NCI-H2107 treated with DMSO at 0.1 percent for 48 hours (cell line): ENCODE measurements around the gene IDUA.
"Not testable (repeated sequence)": the region's sequence is repeated elsewhere in the genome, so short reads cannot be mapped to it uniquely, and the experiment has no call there.

Source experiments
- DNase-seq: peaks from one replicate; lab custom pipeline; 2025; ENCODE audit not compliant: unreplicated experiment; lab: John Stamatoyannopoulos, UW

Gene IDUA

DNA sequence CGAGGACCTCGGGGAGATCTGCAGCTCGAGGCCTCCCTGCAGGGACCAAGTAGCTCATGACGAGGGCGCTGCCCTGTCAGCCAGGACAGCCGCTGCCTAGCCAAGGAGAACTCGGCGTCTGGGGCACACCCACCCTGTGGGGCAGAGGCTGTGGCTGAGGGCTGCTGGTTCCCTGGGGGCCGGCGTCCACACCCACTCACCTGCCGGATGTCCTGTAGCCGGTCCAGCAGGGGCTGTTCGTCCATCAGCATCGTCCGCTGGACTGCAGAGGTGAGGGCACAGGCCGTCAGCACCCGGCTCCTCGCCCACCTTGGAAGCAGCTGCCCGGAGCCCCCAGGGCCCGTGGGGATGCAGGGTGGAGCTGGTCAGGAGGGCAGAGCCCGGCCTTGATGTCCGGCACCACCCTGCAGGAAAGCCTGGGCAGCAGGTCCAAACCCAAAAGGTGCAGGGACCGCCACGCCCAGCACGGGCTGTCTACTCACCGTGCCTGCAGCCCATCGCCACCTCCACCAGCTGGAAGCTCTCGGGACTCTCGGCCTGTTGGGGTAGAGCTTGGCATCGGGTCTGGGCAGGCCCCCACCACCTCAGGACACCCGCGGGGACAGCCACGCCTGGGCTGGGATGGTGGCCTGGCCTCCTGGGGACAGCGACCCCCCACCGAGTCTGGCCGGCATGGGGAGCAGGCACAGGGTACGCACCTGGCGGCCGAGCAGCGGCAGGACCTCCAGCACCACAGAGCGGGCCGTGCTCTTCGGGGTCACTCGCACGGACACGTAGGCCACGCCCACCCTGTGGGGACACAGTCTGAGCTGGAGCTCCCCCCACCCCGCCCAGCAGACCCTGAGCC lies 20.4 kb upstream of the IDUA start:
- no peak for DNase-seq

DNA sequence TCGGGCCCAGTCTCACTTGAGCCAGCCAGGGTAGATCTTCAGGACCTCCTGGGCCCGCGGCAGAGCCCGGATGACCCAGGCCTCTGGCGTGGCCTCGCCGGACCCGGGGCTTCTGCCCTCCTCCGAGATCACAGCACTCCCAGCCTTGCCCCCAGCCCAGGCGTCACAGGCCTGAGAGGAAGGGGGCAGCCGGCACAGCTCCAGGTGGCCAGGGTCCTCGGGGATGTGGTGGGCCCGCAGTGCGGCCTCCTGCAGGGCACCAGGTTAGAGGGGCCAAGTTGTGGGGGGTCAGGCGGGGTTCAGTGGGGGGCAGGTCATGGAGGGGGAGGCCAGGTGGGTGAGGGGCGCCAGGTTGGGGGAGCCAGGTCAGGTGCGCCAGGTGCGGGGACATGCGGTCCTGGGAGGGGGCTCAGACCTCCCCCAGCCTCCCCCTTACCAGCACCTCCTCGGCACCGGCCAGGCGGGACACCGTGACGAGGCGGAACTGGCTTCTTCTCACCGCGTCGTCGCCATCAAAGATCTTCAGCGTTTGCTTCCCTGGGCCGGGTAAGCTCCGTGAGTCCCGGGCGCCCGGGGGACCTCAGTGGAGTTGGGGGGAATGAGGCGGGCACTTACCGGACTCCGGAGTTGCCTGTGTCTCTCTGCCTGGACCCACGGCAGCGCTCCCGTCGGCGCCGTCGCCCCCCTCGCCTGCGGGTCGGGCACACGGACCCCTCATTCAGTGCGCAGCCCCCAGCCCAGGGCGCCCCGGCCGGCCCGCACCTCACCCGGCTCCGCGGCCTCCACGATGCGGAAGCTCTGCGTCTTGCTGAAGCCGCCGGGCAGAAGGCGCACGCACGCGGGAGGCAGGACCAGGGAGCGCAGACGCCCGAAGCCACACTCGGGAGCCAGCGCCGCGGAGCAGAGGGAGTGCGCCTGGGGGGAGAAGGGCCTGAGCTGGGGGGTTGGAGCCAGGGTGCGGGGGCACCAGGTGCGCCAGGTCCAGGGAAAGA lies 19.4 kb upstream of the IDUA start:
- no peak for DNase-seq

DNA sequence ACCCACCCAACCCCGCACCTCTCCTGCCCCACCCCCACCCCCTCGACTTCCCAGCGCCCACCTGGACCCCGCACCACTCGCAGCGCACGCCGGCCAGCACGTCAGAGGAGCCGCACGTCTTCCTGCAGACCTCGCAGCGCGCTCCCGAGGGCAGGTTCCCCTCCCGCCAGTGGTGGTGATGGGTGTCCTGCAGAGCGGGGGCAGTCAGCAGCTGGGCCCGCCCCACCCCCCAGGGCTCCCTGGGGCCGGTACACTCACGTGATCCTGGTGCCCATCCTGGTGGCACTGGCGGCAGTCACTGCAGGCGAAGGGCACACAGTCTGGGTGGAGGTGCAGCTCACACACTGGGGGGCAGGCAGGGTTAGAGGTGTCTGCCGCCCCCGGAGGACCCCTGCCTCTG lies 18.6 kb upstream of the IDUA start:
- DNase-seq = no peak

DNA sequence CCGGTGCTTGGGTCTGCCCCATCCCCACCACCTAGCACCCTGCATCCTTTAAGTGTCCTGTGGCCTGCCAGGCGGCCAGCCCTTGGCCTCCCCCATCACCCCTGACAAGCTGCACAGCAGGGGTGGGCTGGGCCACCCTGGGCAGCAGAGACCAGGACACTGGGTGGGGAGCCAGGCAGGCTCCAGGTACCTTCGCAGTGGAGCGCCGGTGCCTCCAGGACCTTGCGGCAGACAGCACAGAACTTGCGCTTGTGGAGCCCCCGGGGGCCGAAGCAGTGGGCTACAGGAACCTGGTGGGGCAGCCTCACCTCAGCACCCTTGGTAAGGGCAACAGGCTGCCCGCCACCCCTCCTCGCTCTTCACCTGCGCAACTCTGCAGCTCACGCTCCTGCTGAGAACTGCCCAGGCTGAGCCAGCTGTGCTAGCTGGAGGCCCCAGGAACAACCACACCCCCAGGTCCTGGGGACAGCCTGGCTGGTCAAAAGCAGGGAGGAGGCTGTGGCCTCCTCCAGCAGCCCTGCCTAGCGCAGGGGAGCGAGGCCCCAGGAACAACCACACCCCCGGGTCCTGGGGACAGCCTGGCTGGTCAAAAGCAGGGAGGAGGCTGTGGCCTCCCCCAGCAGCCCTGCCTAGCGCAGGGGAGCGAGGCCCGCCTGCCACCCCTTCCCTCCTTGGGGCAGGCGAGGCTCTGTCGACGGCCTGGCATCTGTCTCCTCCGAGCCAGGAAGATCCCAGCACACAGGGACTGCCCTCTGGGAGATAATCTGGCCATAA lies 18.0 kb upstream of the IDUA start:
- no peak for DNase-seq

DNA sequence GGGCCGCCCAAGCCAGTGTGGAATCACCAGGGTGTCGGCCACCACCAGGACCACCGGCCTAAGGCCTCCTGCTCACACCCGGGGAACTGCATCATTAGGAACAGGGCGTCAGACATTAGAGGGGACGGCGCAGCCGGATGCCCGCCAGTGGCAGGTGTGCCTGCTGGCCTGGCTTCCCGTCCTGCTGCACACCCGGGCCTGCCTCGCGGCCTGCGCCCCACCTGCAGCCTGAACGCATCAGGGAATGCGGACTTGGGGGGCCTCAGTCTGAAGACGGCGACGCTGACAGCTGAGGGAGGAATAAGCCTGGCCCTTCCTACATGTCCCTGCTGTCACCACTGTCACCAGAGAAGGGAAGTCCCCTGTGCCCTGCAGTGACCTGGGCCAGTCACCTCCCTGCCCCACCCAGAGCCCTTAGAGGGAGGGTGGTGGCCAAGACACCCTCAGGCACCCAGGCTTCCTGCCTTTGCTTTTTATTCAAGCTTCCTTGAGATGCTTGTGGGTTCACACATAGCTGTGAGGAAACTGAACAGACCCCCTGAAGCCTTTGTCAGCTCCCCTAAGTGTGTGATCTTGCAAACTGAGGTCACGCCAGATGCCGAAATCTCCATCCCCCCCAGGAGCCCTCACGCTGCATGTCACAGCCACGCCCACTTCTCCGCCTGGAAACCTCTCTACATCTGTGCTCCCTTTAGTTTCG lies 16.6 kb upstream of the IDUA start:
- no peak for DNase-seq

DNA sequence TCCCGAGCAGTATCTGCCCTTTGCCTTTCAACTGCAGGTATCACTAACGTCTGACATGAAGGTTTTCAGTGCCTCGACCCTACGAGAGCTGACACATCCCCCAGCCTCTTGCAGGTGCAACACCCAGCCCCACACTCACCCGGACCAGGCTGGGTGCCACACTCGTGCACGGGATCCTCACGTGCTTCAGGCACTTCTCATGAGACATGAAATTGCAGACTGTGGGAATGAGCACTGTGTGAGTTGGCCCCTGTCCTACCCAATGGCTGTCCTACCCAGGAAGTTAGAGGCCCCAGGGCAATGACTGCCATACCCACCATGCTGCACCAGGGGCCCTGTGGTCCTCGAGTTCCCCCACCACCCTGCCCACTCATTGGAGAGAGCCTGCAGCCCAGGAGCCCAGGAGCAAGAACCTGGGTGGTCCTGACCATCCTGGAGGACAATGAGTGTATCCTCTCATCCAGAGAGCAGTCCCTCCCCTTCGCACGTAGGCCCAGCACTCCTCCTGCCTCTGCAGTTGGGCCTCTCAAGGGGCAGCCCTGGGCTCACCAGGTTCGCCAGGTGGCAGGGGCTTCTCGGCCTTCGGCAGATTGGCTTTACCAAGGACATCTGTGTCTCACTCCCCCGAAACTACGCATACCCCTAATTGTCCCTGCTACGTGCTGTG lies 15.9 kb upstream of the IDUA start:
- no peak for DNase-seq

DNA sequence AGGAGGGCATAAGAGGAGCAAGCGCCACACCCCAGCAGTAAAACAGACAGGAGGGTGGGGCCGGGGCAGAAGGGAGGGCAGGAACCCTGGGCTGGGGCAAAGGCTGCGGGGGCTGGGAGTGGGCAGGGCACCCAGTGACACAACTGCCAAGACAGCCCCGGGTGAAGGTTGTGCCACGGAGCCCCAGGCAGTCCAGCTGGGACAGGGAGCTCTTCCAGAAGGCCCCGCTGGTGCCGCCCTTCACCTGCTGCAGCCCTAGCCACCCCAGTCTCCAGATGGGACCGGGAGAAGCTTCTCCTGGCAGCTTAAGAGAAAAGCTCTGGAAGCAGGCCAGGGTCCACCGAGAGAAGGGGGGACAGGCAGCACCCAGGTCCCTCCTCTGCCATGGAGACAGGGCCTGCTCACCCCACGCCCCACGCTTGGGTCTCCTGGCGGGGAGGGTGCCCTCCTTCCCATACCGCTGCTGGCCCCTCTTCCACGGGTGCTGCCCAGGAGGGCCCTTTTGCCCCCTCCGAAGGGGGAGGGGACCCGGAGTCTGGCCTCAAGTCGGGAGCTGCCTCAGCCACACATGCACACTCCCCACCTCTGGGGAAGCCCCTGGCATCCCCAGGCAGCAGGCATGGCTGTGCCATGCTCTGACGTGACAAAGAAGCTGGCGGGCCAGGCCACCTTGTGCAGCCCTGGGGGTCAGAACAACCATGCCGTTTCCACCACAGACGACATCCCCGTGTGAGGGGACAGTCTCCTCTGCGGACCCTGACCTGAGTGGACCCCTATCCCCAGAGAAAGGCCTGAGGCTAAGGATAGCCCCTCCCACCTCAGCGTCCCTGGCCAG lies 15.0 kb upstream of the IDUA start:
- no peak for DNase-seq

DNA sequence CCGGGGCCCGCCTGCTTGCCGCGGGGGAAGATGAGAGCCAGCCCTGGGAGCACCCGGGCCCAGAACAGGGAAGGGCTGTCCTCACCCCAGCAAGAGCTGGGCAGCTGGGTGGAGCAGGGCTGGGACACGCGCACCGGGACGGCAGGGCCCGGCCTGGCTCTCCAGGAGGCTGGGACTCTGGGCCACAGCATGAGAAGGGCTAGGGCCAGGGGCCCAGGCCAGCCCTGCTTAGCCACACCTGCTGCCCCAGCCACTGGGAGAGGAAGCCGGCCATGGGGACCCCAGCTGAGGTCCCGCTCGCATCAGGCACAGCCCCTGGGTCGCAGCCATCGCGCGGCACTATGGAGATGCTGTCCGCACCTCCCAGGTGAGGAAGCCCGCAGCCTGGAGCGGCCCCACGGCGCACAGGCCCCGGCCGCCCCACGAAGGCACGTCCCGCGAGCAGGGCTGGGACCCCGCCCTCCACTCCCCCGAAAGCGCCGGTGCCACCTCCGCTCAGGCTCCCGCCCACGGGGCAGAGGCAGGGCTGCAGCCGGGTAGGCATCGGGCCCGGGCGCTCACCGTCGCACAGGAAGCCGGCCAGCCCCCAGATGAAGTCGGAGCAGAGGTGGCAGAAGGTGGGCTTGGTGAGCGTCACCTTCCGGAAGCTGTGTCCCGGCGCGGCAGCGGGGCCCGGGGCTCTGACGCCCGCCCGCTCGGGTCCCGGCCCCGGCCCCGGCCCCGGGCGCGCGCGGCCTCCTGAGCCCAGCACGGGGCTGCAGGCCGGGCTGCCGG lies 14.0 kb upstream of the IDUA start:
- no peak for DNase-seq

DNA sequence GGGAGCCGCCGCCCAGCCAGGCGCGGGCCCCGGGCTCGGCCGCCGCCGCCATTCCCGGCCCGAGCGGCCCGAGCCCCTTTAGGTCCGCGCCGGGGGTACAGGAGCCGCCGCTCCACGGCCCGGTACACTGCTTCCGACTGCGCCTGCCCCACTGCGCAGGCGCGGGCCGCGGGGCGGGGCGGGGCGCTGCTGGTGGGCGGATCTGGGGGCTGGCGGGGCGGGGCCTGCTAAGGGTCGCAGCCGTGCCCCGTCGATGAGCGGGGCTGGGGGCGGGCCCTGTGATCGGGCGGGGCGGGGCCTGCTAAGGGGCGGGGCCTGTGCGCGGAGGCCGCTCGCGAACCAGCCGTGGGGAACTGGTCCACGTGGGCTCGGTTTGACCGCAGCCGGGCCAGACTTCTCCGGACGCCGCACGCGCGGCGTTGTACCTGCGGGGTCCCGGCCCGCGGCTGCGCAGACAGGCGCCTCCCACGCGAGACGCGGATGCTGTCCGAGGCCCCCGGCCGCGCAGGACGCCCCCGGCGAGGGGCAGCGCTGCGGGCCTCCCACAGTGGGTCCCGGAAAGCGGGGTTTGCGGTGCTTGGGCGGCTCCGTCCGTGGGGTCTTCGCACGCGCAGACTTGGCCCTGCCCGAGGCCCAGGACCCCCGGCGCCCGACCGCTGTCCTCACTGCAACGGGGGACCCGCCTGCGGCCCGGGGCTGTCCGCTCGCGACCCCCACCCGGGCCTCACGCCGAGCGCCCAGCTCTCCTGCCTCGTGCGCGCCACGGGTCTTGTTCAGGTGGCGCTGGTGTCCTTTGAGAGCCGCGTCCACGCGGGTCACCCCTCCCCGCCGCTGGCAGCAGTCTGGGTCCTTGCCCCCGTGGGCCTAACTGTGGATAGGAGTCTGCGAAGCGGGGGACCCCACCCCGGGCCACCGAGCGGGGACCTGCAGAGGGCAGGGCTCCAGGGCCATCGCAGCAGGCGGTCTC lies 13.1 kb upstream of the IDUA start, which contains the start of gene DGKQ:
TSS of gene DGKQ (minus strand) at position 139 of the 967 bp plus-strand sequence. CDS start at position 52, 87 bp downstream.
- DNase-seq = no peak

DNA sequence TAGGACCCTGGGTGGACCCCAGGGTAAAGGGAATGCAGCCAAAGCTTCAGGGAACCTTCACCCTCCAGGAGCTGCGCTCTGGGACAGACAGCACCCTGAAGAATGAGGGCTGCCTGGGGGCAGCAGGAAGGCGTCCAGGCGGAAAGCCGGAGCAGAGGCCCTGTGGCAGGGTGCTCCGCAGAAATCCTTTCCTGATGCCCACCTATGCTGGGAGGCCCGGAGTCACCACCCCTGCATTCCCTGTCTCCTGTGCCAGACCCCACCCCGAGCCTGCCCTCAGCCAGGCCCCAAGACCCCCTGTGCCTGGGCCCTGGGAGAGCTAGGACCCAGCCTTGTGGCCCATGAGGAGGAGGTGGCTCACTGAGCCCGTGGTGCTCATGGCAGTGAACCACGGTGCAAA lies 12.2 kb upstream of the IDUA start:
- DNase-seq = no peak

DNA sequence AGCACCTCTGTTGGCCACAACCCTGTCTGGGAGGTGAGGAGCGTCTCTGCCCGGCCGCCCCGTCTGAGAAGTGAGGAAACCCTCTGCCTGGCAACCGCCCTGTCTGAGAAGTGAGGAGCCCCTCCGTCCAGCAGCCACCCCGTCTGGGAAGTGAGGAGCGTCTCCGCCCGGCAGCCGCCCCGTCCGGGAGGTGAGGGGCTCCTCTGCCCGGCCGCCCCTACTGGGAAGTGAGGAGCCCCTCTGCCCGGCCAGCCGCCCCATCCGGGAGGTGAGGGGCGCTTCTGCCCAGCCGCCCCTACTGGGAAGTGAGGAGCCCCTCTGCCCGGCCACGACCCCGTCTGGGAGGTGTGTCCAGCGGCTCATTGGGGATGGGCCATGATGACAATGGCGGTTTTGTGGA lies 10.8 kb upstream of the IDUA start:
- DNase-seq = not testable (repeated sequence)

DNA sequence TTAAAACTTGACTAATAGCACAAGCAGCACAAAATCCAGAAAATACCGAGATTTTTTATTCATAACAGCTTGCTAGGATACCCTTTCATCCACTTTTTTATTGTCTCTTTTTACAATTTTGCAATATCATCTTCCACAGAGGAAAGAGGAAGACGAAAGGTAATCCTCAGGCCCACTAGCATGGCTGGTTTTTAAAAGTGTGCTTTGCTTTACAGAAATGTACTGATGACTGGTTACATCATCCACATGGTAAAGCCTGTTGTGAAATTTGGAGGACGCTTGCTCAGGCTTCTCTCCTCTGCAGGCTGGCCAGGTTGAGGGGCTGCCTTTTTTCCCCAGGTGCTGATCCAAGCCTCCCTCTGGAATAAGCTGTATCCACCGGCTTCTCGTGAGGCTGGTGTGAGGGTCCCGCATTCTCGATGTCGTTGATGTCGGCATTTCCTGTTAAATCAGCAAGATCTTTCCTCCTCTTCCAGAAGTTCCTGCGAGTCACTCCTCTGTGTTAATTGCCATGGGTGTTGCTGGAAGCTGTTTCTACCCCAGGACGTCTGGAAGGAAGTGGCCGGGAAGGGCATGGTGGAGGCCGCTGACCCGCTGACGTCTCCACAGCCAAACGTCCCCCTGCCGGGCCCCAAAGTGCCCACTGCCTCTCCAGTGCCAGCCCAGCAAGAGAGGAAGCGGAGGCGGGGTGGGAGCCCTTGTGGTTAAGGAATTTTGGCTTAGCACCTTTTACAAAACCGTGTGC lies 7.7 kb upstream of the IDUA start:
- no peak for DNase-seq

DNA sequence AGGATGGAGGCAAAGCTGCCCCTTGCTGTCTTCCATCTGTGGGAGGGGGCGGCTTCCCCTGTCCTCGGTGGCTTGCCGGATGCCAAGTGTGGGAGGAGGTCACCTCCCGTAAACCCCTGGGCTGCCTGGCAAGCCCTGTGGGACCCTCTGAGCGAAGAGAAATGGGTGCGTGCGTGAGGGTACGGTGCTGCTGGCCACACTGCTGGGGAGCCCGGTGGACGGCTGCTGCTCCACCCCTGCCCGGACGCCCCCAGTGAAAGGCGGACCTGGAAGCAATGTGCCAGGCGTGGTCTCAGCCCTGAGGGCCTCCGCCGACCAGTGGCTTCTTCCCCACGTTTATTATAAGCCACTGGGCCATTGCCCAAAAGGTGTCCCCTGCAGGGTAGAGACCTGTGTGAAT lies 4.6 kb upstream of the IDUA start:
- DNase-seq = no peak

DNA sequence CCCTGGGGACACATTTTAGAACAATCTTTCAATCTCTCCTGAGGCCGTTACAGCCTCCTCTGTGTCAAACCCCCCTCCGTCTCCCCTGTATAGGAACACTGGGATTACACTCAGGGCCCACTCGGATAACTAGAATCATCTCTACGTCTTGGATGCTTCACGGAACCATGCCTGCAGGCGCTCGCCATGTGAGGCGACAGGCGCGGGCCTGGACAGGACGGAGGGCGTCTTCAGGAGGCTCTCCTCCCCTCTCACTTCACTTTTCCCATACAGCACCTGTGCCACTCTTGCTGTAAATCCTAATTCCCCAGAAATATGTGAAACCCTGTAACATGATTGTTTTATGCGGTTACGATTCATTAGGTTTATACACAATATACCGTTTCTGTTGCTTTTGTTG lies 4.0 kb upstream of the IDUA start:
- DNase-seq = no peak

DNA sequence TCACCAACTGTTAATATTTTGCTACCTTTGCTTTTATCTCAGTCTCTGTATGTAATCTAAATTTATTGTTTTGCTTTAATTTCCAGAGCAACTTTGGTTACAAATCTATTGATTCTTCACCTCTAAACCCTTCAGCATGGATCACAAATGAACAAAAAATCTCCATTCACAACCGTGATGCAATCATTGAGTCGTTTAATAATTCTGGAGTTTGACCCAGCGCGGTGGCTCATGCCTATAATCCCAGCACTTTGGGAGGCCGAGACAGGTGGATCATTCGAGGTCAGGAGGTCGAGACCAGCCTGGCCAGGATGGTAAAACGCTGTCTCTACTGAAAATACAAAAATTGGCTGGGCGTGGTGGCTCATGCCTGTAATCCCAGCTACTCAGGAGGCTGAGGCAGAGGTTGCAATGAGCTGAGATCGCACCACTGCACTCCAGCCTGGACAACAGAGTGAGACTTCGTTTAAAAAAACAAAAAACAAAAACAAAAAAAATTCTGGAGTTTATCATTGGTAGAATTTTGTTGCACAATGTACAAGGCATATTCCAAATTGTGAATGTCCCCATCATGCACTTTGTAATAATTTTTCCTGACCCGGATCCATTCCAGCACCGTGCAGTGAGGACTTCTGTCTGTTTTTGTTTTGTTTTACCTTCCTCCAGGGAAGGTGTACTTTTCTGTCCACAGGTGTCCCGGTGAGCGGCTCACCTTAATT lies 2.3 kb upstream of the IDUA start:
- no peak for DNase-seq
